ENCODE results near the gene CCDC175.

DNA sequence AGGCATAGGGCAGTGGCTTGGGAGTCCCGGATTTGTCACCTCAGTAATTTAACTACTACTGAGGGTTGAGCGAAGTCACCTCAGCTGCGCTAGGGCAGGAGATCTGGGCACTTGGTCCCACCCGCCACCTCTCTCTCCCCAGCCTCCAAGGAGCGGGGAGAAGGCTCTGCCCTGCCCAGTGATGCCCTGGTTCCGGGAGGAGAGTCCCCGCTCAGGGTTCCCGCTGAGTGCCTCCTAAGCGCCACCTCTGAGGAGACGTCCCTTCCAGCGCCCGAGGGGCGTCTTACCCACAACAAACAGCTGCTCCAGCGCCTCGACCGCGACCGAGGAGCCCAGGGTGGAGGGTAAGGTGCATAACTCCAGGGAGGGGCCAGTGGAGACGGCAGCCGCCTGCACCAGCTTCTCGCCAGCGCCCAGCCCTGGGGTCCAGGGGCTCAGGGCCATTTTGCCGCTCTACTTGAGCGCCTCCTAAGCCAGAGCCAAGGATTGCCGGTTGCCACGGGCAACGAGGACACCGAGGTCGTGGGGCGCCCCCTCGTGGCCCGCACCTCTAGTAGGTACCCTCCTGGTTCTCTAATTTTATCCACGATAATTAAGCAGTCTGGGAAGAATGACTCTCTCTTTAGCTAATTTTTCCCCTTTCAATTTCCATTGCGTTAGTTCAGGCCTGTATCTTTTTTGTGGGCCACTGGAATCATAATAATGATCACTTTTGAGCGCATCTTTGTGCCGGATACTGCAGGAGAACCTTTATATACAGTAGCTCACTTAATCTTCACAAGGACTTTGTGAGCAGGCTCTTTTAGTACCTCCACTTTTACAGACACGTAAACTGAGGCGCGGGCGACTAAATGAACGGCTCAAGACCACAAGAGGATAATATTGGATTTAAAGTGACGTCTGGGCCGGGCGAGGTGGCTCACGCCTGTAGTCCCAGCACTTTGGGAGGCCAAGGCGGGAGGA is at the start of gene CCDC175:
- TF ChIP-seq EZH2 (IDR thresholded peaks at IDR 0.05): no peak
- TF ChIP-seq, protein P1, sequence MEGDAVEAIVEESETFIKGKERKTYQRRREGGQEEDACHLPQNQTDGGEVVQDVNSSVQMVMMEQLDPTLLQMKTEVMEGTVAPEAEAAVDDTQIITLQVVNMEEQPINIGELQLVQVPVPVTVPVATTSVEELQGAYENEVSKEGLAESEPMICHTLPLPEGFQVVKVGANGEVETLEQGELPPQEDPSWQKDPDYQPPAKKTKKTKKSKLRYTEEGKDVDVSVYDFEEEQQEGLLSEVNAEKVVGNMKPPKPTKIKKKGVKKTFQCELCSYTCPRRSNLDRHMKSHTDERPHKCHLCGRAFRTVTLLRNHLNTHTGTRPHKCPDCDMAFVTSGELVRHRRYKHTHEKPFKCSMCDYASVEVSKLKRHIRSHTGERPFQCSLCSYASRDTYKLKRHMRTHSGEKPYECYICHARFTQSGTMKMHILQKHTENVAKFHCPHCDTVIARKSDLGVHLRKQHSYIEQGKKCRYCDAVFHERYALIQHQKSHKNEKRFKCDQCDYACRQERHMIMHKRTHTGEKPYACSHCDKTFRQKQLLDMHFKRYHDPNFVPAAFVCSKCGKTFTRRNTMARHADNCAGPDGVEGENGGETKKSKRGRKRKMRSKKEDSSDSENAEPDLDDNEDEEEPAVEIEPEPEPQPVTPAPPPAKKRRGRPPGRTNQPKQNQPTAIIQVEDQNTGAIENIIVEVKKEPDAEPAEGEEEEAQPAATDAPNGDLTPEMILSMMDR (IDR thresholded peaks at IDR 0.05): peak; percentile 98

Data from neural progenitor cell (in vitro differentiated cells).